Measurements from ENCODE around the gene ASXL1.
A peak's percentile ranks its signal among the peaks of the same experiment; 100 is the strongest.
"Not testable (repeated sequence)": the region's sequence is repeated elsewhere in the genome, so short reads cannot be mapped to it uniquely, and the experiment has no call there.

The ASXL1 gene

GRCh38 chr20:32336918-32337347, 21.2 kb upstream of the ASXL1 start:
- DNase-seq (ENCODE audit: low read depth in 2 of 2): no peak

DNA sequence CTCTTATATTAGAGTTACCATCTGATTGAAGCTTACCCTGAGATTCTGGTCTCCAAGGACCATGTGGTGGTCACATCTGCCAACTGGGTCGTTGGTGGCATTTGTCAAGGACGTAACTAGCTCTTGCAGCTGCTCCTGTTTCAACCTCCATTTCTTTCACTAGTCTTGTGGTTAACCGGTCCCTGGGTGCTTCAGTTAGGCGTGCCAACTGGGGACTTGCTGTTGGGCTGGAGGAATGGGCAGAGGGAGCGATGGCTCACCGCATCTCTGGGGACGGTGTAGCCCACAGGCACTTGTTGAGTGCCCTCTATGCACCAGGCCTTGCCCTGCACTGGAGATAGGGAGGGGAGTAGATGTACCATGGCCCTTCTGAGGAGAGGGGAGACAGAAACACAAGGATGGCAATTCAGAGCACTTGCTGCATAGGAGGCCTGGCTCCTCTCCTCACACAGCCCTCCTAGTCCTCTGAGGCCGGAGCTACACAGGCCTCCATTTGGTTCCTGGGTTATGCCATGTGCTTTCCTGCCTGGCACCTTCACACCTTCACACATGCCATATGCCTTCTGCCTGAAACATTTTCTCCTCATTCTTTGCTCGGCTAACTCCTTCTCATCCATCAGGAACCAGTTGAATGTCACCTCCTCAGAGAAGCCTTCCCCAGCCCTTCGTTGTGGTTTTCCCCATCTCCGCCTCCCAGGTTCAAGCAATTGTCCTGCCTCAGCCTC, 20.0 kb upstream of the ASXL1 start:
- no peak for DNase-seq (ENCODE audit: low read depth in 2 of 2)

- DNase-seq (ENCODE audit: low read depth in 2 of 2): no peak
Measured at GRCh38 chr20:32338665-32339064, 19.5 kb upstream of the ASXL1 start.

DNA sequence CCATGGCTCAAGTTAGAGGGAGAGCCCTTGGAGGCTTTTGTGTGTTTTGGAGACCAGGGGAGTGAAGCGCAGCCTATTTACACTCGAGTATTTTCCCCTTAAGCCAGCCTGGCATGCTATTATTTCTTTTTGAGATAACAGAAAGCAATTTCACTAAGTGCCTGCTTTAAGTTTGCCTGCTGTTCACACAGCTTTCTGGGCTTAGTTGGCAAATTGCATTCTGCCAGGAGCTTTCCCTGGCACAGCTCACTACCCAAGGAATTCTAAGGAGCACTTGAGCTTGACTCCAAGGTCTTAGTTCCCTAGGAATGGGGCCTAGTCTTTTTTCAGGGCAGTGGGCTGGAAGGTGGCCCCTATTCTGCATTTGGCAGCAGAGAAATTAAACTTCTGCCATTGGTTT, 19.0 kb upstream of the ASXL1 start:
- DNase-seq (ENCODE audit: low read depth in 2 of 2): no peak

- not testable (repeated sequence) for DNase-seq (ENCODE audit: low read depth in 2 of 2)
Measured at GRCh38 chr20:32341053-32341452, 17.1 kb upstream of the ASXL1 start.

DNA sequence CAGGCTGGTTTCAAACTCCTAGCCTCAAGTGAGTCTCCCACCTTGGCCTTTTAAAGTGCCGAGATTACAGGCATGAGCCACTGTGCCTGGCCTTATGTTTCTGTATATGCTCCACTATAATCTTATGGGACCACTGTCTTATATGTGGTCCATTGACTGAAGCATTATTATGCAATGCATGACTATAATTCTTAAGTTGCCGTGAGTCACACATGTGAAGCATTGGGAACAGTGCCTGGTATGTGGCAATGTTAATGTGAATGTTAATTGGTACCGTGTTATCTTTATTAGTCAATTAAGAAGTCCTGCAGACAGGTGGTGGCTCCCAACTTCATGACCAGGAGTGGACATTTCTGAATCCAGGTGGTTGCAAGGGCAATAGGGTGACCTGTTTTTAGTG, 14.7 kb upstream of the ASXL1 start:
- DNase-seq (ENCODE audit: low read depth in 2 of 2): no peak

DNA sequence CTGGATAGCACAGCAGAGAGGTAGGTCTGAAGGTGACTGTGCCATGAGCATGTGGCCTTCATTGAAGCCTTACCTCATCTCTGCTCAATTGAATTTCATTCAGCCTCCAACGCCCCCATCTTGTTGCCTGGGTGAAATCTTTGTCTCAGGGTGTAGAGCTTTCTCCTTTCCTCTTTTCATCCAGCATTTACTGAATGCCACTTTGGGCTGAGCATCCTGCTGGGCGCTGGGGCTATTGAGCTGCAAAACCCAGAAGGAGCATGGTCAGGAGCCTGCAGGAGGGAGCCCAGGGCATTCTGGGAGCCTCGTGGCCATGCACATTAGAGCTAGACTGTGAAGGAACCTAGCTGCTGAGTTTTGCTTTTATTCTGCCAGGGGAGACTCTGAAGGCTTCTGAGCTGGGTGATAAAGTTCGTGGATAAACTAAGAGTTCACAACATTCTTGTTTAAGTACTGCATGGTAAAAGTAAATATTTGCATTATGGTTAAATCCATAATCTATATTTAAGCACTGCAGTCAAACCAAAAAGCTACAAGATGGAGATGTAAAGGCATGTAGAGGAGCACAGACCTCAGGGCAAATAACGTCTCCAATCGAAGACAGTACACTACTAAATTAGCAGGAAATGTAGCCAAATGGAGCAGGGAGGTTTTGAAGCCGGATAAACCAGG, 13.2 kb upstream of the ASXL1 start:
- DNase-seq (ENCODE audit: low read depth in 2 of 2): no peak

- DNase-seq (ENCODE audit: low read depth in 2 of 2): no peak
Measured at GRCh38 chr20:32348207-32348606, 9.9 kb upstream of the ASXL1 start.

- no peak for DNase-seq (ENCODE audit: low read depth in 2 of 2)
Measured at GRCh38 chr20:32350421-32350820, 7.7 kb upstream of the ASXL1 start.

DNA sequence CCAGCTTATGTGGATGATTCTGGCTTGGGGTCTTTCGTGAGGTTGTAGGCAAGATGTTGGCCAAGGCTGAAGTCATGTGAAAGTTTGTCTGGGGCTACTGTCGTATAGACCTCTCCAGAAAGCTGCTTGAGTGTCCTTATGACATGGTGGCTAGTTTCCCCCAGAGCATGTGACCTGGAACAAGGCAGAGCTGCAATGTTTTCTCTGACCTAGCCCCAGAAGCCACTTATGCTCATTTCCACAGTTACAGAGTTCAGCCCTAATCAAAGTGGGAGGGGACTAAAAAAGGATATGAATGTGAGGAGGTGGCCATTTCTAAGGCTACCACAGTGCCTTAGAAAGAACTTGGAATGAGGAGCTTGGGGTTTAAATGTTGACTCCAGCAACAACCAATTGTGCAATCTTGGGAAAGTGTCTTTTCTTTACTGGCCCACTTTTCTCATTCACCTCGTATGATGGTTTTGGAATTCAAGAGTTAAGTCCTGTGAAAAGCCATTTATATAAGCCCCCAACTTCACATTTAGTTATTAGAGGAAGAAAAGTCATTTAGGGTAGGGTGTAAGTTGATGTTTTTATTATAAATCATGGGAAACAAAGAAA, 5.9 kb upstream of the ASXL1 start:
- no peak for DNase-seq (ENCODE audit: low read depth in 2 of 2)

GRCh38 chr20:32353848-32354496, 4.2 kb upstream of the ASXL1 start:
- DNase-seq (ENCODE audit: low read depth in 2 of 2): no peak

- DNase-seq (ENCODE audit: low read depth in 2 of 2): no peak
Measured at GRCh38 chr20:32354592-32355416, 3.3 kb upstream of the ASXL1 start.

GRCh38 chr20:32355417-32355841, 2.7 kb upstream of the ASXL1 start:
- DNase-seq (ENCODE audit: low read depth in 2 of 2): no peak

DNA sequence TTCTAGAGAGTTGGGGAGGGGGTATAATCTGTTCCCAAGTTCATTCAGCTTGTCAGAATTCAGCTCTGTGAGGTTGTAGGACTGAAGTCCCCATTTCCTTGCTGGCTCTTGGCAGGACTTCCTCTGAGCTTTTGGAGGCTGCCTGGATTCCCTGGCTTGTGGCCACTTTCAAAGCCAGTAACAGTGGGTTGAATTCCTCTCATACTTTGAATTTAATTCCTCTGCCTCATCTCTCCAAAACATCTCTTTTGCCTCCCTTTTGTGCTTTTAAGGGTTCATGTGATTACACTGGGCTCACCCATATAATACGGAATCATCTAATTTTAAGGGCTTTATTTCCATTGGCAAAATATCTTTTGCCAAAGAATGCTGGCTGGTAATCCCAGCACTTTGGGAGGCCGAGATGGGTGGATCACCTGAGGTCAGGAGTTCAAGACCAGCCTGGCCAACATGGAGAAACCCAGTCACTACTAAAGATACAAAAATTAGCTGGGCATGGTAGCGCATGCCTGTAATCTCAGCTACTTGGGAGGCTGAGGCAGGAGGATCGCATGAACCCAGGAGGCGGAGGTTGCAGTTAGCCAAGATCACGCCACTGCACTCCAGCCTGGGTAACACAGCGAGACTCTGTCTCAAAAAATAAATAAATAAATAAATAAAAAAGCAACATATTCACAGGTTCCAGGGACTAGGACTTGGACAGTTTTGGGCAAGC, 2.1 kb upstream of the ASXL1 start:
- DNase-seq (ENCODE audit: low read depth in 2 of 2): not testable (repeated sequence)

GRCh38 chr20:32356622-32357374, 1.3 kb upstream of the ASXL1 start:
- DNase-seq (ENCODE audit: low read depth in 2 of 2): no peak

GRCh38 chr20:32357375-32357868, 709 bp upstream of the ASXL1 start:
- no peak for DNase-seq (ENCODE audit: low read depth in 2 of 2)

DNA sequence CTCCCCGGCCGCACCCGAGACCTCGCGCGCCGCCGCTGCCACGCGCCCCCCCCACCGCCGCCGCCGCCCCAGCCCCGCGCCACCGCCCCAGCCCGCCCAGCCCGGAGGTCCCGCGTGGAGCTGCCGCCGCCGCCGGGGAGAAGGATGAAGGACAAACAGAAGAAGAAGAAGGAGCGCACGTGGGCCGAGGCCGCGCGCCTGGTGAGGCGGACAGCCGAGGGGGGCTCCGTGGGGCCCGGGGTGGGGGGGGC, 426 bp downstream of the ASXL1 start:
- DNase-seq (ENCODE audit: low read depth in 2 of 2): no peak

- DNase-seq (ENCODE audit: low read depth in 2 of 2): peak; percentile 61 to 70
Measured at GRCh38 chr20:32358883-32359632, 927 bp downstream of the ASXL1 start.

DNA sequence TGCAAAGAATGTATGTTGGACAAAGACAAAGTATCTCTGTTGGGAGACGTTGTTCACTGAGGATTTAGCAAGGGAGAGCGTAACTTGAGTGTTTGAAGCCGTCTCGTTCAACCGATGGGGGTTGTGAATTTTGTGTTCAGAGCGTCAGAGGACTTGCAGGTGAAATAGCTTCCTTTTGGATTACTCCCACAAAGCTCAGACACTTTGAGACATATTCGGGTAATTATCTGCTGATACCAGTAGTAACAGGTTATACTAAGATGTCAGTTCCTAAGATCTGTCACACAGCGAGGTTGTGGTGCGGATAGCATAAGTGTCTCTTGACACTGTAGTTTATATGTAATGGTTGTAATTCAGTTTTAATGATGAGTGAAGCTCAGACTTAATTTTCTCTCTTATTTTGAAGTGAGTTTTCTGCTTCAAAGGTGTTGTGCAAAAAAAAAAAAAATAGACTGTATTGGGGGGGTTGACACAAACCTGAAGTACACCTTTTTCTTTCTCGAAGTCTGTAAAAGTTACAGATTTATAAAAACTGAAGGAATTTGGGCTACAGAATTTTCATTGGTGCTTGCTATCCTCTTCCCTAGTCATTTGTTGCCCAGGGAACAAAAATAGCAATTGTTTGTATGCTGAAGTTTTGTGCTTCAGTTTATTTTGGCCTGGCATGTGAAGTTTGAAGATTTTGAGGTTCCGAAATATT, 1.7 kb downstream of the ASXL1 start:
- DNase-seq (ENCODE audit: low read depth in 2 of 2): no peak

Data from stimulated activated CD4-positive, alpha-beta T cell treated with anti-CD3 and anti-CD28 coated beads, Interleukin-12 subunit alpha, Interleukin-12 subunit beta, amount 100 ng/mL, for 24 hours (primary cell).